GM12865 (cell line): ENCODE measurements around the gene CYP27A1.
"Not testable (repeated sequence)": the region's sequence is repeated elsewhere in the genome, so short reads cannot be mapped to it uniquely, and the experiment has no call there.

Experiments used
- DNase-seq: peaks from one replicate; pipeline ENCODE4 v3.0.0; 2010; ENCODE audit warnings: low read depth
- H3K4me3 ChIP-seq: 2 replicates; pipeline ENCODE4 v1.5.1; 2011; ENCODE audit warnings: mild to moderate bottlenecking, low read depth, low read length, control low read depth
- TF ChIP-seq, protein P1 (sequence below): IDR thresholded peaks from 2 replicates; pipeline ENCODE4 v1.5.1; 2011; ENCODE audit warnings: low read length, control low read depth, low read depth, inconsistent platforms; ENCODE audit not compliant: insufficient read depth; ENCODE audit errors: missing control alignments

CYP27A1 gene

DNA sequence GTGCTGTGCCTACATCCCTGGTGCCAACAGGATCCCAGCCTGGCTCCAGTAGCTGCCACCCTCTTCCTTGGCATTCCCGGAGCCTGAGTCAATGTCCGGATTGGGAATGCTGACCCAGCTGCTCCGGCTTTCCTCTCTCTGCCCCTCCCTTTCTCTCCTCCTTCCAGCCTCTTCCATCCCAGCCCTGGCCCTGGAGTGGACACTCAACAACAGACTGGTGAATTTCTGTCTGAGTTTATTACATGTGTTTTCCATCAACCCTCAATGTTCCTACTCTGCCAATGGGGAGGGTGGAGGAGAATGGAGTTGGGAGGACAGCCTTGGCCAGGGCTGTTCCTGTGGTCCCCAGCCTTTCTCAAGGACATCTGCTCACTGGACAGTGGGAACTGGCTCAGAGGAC lies 50.6 kb downstream of the CYP27A1 start:
- DNase-seq, result no peak
- no peak overlapping the region for H3K4me3 ChIP-seq
- TF ChIP-seq, protein P1, sequence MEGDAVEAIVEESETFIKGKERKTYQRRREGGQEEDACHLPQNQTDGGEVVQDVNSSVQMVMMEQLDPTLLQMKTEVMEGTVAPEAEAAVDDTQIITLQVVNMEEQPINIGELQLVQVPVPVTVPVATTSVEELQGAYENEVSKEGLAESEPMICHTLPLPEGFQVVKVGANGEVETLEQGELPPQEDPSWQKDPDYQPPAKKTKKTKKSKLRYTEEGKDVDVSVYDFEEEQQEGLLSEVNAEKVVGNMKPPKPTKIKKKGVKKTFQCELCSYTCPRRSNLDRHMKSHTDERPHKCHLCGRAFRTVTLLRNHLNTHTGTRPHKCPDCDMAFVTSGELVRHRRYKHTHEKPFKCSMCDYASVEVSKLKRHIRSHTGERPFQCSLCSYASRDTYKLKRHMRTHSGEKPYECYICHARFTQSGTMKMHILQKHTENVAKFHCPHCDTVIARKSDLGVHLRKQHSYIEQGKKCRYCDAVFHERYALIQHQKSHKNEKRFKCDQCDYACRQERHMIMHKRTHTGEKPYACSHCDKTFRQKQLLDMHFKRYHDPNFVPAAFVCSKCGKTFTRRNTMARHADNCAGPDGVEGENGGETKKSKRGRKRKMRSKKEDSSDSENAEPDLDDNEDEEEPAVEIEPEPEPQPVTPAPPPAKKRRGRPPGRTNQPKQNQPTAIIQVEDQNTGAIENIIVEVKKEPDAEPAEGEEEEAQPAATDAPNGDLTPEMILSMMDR, result no peak

DNA sequence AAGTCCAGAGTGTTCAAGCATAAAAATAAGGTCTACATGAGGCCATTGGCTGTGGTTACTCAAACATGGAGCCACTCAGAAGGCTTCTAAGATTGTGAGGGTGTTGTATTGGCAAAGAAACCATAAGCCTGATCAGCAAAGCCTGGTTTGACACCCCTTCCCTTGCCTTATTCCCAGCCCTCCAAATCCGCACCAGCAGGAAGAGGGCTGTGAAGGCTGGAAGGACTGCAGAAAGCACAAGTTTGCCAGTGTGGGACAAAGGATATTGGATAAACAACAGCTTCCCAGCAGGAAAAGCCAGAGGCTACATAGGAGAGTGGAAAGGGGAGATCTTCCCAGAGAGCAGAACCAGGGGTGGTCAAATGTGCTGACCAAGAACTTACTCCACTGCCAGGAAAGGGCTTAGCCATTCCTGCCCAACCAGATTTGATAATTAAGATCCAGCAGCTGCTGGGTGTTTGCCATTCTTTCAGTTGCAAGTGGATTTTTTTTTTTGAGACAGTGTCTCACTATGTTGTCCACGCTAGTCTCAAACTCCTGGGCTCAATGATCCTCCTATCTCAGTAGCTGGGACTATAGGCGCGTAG lies 51.2 kb downstream of the CYP27A1 start:
- DNase-seq, result no peak
- H3K4me3 ChIP-seq, result no peak overlapping the region
- TF ChIP-seq, protein P1, result no peak

DNA sequence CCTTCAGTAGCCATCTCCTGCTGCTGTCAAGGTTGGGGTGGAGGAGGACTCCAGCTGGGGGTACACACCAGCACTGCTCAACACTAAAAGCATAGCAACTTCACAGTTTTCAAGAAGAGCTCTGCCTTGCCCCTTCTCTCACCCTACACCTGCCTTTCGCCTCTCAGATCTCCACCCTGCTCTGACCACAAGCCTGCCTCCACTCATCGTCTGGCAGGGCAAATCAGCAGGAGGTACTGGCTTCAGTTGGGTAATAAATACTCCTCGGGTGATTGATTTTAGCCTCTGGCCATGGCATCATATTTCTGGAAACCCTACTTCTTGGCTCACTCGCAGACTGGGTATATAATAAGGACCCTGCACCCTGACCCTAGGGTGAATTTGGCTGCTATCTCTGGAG lies 52.7 kb downstream of the CYP27A1 start:
- TF ChIP-seq, protein P1, result no peak
- no peak overlapping the region for H3K4me3 ChIP-seq
- DNase-seq, result no peak

DNA sequence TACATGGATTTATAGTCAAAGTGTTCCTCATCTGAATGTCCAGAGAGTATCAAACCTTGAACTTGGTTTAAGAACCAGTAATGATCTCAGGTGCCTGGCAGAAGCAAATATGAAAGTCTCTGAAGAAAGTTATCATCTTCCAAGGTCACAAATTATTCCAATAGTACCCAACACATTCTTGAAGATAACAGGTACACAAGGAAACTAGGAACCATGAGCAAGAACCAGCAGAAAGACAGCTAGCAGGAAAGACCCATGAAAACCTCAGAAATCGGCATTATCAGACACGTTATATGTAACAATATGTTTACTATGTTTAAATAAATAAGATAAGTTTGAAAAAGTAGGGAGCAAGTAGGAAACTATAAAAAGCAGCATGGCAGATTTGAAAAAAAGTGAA lies 55.5 kb downstream of the CYP27A1 start:
- H3K4me3 ChIP-seq, result no peak overlapping the region
- no peak for DNase-seq
- TF ChIP-seq, protein P1, result no peak

DNA sequence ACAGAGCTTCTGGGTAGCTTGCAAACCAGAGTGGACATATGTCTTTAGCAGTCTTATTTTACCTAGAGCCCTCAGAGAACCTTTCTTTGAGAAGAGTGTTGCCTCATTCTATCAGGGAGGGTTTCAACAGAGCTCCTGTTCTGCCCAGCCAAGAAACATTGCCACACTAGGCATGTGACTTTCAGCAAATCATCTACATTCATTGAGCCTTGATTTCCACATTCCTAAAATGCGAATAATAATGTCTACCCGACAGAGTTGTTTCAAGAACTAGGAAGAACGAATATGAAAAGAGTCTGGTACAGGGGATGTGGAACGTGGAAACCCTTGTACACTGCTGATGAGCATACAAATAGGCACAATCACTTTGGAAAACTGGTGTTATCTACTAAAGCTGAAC lies 57.5 kb downstream of the CYP27A1 start:
- TF ChIP-seq, protein P1, result no peak
- no peak overlapping the region for H3K4me3 ChIP-seq
- DNase-seq, result no peak

DNA sequence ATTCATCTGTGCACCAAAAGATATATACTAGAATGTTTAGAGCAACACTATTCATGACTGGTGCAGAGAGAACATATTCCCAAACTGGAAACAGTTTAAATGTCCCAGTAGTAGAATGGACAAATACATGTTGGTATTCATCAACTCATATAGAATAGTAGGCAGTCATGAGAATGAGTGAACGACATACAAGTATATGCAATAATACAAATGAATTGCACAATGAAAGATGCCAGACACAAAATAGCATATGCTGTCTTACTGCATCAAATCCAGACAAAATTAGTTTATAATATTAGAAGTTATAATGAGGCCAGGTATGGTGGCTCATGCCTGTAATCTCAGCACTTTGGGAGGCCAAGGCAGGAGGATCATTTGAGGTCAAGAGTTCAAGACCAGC lies 57.9 kb downstream of the CYP27A1 start:
- no peak overlapping the region for H3K4me3 ChIP-seq
- TF ChIP-seq, protein P1, result no peak

DNA sequence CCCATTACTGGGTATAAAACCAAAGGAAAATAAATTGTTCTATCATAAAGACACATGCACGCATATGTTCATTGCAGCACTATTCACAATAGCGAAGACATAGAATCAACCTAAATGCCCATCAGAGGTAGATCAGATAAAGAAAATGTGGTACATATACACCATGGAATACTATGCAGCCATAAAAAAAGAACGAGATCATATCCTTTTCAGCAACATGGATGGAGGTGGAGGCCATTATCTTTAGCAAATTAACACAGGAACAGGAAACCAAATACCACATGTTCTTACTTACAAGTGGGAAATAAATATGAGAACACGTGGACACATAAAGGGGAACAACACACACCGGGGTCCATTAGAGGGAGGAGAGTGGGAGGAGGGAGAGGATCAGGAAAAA lies 62.4 kb downstream of the CYP27A1 start:
- DNase-seq, result not testable (repeated sequence)

More for the DNA sequence above, 57.9 kb downstream of the CYP27A1 start:
- no peak for DNase-seq

DNA sequence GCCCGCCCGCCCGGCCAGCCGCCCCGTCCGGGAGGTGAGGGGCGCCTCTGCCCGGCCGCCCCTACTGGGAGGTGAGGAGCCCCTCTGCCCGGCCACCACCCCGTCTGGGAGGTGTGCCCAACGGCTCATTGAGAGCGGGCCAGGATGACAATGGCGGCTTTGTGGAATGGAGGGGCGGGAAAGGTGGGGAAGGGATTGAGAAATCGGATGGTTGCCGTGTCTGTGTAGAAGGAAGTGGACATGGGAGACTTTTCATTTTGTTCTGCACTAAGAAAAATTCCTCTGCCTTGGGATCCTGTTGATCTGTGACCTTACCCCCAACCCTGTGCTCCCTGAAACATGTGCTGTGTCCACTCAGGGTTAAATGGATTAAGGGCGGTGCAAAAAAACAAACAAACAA lies 65.0 kb downstream of the CYP27A1 start:
- not testable (repeated sequence) for DNase-seq, H3K4me3 ChIP-seq

More for the DNA sequence above, 62.4 kb downstream of the CYP27A1 start:
- not testable (repeated sequence) for H3K4me3 ChIP-seq
